Ovary (tissue), 9 donors: ENCODE results near the gene TIGD6. TPM values are rescaled to one million over a fixed set of nuclear protein-coding genes. Genes with fewer than 3 reads are reported as not detected.

Source experiments
- DNase-seq, 5 donors: peaks; one replicate each; pipeline ENCODE4 v3.0.0-alpha.2; 2019 to 2020
- H3K27ac ChIP-seq, 2 donors: fragments of 200-600 bp; one replicate each; pipeline versions ENCODE4 v1.5.1 to v1.8.0; 2019 to 2022
- H3K27me3 ChIP-seq: fragments of 200-600 bp; one replicate; pipeline ENCODE4 v1.8.0; 2022
- H3K36me3 ChIP-seq: fragments of 200-600 bp; sonication (generic); one replicate; pipeline ENCODE4 v1.5.1; 2019
- H3K4me1 ChIP-seq: one replicate; pipeline ENCODE4 v1.8.1; 2013; ENCODE audit warnings: mild to moderate bottlenecking, moderate library complexity; ENCODE audit not compliant: insufficient read depth
- H3K4me3 ChIP-seq: fragments of 200-600 bp; sonication (generic); one replicate; pipeline ENCODE4 v1.5.1; 2017
- H3K9me3 ChIP-seq, 2 donors: fragments of 200-600 bp in 1 of 2; sonication (generic) in 1 of 2; one replicate each; pipeline versions ENCODE4 v1.5.1 to v1.8.1; 2013 to 2019; ENCODE audit warnings: mild to moderate bottlenecking in 1 of 2, moderate library complexity in 1 of 2
- EP300 ChIP-seq: sonication (generic); formaldehyde crosslinking; IDR thresholded peaks from one replicate; pipeline ENCODE4 v1.6.1; 2017; ENCODE audit warnings: antibody characterized with exemption
- POLR2A ChIP-seq: fragments of 450-650 bp; IDR thresholded peaks from one replicate; pipeline ENCODE4 v1.6.1; 2017; ENCODE audit warnings: antibody characterized with exemption, mild to moderate bottlenecking, moderate library complexity
- WGBS, 3 donors: extraction: QIAGEN DNeasy Blood & Tissue Kit in 1 of 3; methylation state at CpG; one replicate each; pipeline versions ENCODE4 v1.1.5 to v1.1.7; 2013 to 2017; 5-methylcytosine and 5-hydroxymethylcytosine counted together
- intact Hi-C, 4 donors: fragments of 100-400 bp; cut with DNase I; formaldehyde crosslinking; loops; one replicate each; pipeline versions ENCODE4 v1.11.0 to v1.15.1; 2022 to 2023
- polyA plus RNA-seq, 2 donors: library from polyadenylated mRNA; stranded (reverse); fragments of 200-250 nt in 1 of 2; fragments of 350-450 nt in 1 of 2; fragmentation: Illumina TruSeq in 1 of 2; extraction: RNeasy Lipid Tissue Mini Kit (QIAGEN cat#74804) in 1 of 2; gene quantifications; one replicate each; pipeline ENCODE4 v1.2.3, GENCODE V29; 2013 to 2014
- total RNA-seq, 7 donors: library from RNA; depleted of rRNA in 2 of 7; stranded (reverse); fragments of >200 nt in 2 of 7; fragmentation: NEBNext Ultra II Directional in 3 of 7; extraction: Animal tissue kit (Norgen Biotek cat#: 25700) in 3 of 7; gene quantifications; one replicate each; pipeline versions ENCODE4 v1.1.0 to v1.2.4, GENCODE V29; 2016 to 2023
- TF ChIP-seq, protein P1 (sequence below), 3 donors: fragments of 450-650 bp in 2 of 3; fragments of 200-600 bp in 1 of 3; IDR thresholded peaks; one replicate each; pipeline versions ENCODE4 v1.5.1 to v1.8.0; 2016 to 2022; ENCODE audit warnings: antibody characterized with exemption in 3 of 3, mild to moderate bottlenecking in 1 of 3
- donor health status: DM: no; HTN: no; CAD: no; lungs with moderate emphysema.
- donor health status: DM: no; HTN: no; CAD: no.
- donor health status: Bipolar disorder and iron deficiency.
- donor health status: DM: yes; HTN: yes; CAD: no.
- donor health status: DM: no; HTN: no; CAD: no.
- donor health status: DM: yes; HTN: yes; CAD: no.

The TIGD6 gene
- total and polyA plus RNA-seq, 9 donors = 2.0 to 7.6 (median 5.5) TPM

DNA sequence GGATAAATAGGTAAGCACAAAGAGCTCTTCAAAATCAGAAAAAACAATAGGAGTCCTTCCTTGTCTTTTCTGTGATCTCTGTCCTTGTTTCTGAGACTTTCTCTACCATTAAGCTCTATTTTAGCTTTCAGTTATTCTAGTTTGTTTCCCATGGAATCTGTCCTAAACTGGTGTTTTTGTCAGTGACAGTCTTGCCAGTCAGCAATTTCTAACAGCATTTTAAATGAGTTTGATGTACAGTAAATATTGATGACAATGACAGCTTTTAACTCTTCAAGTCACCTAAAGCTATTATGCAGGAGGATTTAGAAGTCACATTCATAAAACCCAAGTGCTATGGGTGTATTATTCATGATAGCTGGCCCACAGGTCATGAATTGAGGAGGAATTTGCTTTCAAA is 17.9 kb downstream of the TIGD6 start:
- H3K4me1 ChIP-seq = no peaks in the 10 kb centered on the region
- DNase-seq = no peak
- H3K36me3 ChIP-seq = no peaks in the 10 kb centered on the region
- no peaks in the 10 kb centered on the region for H3K9me3 ChIP-seq
- intact Hi-C loops = no loop called here
- H3K27me3 ChIP-seq = no peaks in the 10 kb centered on the region
- TF ChIP-seq, protein P1, sequence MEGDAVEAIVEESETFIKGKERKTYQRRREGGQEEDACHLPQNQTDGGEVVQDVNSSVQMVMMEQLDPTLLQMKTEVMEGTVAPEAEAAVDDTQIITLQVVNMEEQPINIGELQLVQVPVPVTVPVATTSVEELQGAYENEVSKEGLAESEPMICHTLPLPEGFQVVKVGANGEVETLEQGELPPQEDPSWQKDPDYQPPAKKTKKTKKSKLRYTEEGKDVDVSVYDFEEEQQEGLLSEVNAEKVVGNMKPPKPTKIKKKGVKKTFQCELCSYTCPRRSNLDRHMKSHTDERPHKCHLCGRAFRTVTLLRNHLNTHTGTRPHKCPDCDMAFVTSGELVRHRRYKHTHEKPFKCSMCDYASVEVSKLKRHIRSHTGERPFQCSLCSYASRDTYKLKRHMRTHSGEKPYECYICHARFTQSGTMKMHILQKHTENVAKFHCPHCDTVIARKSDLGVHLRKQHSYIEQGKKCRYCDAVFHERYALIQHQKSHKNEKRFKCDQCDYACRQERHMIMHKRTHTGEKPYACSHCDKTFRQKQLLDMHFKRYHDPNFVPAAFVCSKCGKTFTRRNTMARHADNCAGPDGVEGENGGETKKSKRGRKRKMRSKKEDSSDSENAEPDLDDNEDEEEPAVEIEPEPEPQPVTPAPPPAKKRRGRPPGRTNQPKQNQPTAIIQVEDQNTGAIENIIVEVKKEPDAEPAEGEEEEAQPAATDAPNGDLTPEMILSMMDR (IDR thresholded peaks at IDR 0.05) = no peak
- TF ChIP-seq EP300 = no peak
- no peak overlapping the region for H3K27ac ChIP-seq
- no peak overlapping the region for H3K4me3 ChIP-seq

DNA sequence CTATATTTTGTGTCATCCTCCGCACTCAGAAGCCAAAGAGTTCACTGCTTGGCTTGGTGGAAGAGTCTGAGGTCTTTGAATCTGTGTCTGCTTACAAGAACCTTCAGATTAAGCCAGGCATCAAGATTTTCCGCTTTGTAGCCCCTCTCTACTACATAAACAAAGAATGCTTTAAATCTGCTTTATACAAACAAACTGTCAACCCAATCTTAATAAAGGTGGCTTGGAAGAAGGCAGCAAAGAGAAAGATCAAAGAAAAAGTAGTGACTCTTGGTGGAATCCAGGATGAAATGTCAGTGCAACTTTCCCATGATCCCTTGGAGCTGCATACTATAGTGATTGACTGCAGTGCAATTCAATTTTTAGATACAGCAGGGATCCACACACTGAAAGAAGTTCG is 19.2 kb downstream of the TIGD6 start:
- Histone ChIP-seq H3K27ac (no peak overlapping the region), H3K9me3 (no peaks in the 10 kb centered on the region), H3K4me1 (no peaks in the 10 kb centered on the region), H3K36me3 (no peaks in the 10 kb centered on the region), H3K27me3 (no peaks in the 10 kb centered on the region), H3K4me3 (no peak overlapping the region)
- intact Hi-C loops = no loop called here
- TF ChIP-seq, protein P1 (IDR thresholded peaks at IDR 0.05) = no peak
- TF ChIP-seq EP300 (no peak), POLR2A (no peak)
- DNase-seq = no peak
- WGBS, 3 donors = 88 to 89% (median 89%) methylated on average over 3 of the region's 3 CpGs

DNA sequence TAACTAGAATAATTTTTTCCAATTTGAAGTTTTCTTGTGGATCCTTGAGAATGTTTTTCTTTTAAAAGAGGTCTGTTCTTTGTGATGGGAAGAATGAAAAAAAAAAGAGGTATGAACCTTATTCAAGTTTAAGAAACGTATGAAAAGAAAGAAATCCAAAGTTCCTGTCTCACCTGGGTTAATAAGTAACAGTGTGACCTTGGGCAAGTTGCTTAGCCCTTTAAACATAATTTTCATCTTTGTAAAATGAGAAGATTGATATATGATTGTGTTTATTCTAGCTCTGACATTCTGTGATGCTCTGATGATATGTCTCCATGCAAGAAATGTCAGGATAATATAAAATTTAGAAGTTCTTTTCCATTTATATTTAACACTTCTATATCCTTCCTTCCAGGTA is 20.6 kb downstream of the TIGD6 start:
- WGBS, 3 donors = 79 to 93% (median 90%) methylated on average over 1 of the region's 1 CpG
- Histone ChIP-seq H3K27ac (no peak overlapping the region), H3K36me3 (no peaks in the 10 kb centered on the region), H3K27me3 (no peaks in the 10 kb centered on the region), H3K4me3 (no peak overlapping the region), H3K4me1 (no peaks in the 10 kb centered on the region), H3K9me3 (no peaks in the 10 kb centered on the region)
- no peak for DNase-seq
- intact Hi-C loops = loop anchor here in 1 of 4 donors (10.0 kb wide), 1 partner anchor 335 kb away; no protein-coding TSS in a partner anchor
- TF ChIP-seq POLR2A (no peak), EP300 (no peak)
- TF ChIP-seq, protein P1 (IDR thresholded peaks at IDR 0.05) = no peak

DNA sequence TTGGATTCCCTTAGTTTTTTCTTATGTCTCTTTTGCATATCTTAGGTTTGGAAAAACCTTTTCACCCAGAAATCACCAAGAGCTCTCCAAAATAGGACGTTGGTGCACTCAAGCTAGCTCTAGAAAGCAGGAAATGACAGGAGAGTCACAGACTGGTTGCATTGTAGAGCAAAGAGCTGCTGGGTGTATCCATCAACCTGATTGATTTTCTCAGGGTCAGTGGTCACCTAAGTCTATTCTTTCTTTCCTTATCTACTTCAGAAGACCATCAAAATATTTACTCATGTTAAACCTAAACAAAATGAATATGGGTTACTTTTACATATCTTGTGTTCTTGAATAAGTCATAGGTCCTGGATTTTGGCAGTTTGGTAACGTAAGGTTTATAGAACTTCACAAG is 25.0 kb downstream of the TIGD6 start:
- Histone ChIP-seq H3K36me3 (no peaks in the 10 kb centered on the region), H3K9me3 (no peaks in the 10 kb centered on the region), H3K4me1 (no peaks in the 10 kb centered on the region), H3K4me3 (no peak overlapping the region), H3K27me3 (no peaks in the 10 kb centered on the region), H3K27ac (no peak overlapping the region)
- no peak for DNase-seq
- no peak for TF ChIP-seq EP300
- intact Hi-C loops = loop anchor here in 1 of 4 donors (10.0 kb wide), 1 partner anchor 331 kb away; no protein-coding TSS in a partner anchor
- WGBS, 3 donors = 37 to 55% (median 52%) methylated on average over 2 of the region's 2 CpGs

DNA sequence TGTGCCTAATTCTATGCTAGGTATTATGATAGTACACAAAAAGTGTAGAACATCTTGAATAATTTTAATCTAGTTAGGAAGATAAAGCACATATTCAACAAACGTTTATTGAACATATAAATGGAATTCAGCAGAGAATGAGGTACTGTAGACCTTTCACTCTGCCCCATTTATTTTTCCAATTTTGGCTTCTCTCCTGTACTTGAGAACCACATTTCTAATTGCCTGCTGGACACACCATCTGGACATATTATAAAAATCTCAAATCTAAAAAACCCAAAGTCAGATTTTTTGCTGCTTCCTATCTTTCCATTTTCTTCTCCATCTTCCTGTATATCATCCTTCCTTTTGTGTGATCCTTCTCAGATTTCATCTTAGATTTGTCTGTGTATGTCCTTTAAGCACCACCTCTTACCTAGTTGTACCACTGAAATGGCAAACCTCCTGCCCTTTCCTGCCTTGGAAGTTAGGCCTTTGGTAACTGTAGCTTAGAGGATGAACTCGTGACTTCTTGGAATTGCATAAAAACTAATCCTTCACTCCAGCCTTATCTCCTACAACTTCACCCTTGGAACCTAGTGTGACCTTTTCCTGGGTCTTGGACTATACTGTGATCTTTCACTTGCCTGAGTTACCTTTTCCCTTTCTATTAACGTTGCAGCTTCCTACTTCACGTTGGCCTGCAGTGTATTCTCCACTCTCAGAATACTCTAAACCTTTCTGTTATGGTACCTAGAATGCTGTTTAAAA is 31.1 kb downstream of the TIGD6 start:
- TF ChIP-seq EP300 (no peak), POLR2A (no peak)
- TF ChIP-seq, protein P1 (IDR thresholded peaks at IDR 0.05) = no peak
- DNase-seq = no peak
- no peak overlapping the region for H3K4me3 ChIP-seq
- intact Hi-C loops = no loop called here
- no peaks in the 10 kb centered on the region for H3K9me3 ChIP-seq
- no peaks in the 10 kb centered on the region for H3K27me3 ChIP-seq
- WGBS, 3 donors = 83 to 87% (median 85%) methylated on average over 4 of the region's 4 CpGs
- H3K36me3 ChIP-seq = no peaks in the 10 kb centered on the region
- no peak overlapping the region for H3K27ac ChIP-seq
- peaks cover 3% of the 10 kb centered on the region for H3K4me1 ChIP-seq
